22Rv1 (cell line): ENCODE measurements around the gene ANKS6.

Experiments used
- H3K27ac ChIP-seq: fragments of 450-650 bp; 2 replicates; pipeline ENCODE4 v1.5.1; 2017
- ZFX ChIP-seq: fragments of 450-650 bp; IDR thresholded peaks from 2 replicates; pipeline ENCODE4 v1.6.1; 2017; ENCODE audit warnings: antibody characterized with exemption, borderline replicate concordance
- TF ChIP-seq, protein P1 (sequence below): fragments of 450-650 bp; IDR thresholded peaks from 2 replicates; pipeline ENCODE4 v1.5.1; 2017; ENCODE audit warnings: mild to moderate bottlenecking

Gene ANKS6

DNA sequence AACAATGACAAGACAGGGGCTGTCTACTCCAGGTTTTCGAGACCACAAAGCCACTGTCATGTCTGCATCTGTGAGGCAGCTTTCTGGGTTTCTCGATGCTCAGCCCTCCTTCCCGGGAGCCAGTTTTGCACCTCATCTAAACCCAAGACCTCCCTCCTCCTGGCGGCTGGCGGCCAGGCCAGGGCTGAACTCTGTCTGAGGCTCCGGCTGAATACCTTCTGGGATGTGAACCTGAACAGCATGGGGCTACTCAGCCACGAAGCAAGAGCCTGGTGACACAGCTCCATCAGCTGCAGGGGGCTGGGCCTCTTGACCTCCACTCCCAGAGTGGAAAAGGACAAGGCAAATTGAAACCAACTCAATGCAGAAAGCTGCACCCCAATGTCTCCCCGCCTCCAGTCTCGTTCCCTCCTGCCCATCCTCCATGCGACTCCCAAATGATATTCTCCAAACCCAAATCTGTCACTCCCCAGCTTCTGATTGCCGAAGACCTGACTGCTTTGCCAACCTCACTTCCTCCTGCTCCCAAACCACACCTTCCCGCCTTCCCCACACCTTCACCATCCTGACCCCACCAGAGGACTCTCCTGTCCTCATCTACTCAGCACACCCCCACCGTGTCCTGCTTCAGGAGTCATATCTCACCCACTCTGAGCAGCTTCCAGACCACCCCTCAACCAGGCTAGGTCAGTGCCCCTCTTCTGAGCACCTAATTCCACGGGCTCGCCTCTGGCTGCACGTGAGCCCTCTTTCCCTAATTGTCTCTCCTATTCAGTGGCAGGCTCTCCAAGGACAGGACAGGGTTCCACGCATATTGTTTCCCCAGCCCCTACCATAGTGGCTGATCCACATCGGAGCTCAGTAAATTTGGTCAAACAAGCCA lies 4.5 kb downstream of the ANKS6 start:
- TF ChIP-seq ZFX = no peak
- TF ChIP-seq, protein P1, sequence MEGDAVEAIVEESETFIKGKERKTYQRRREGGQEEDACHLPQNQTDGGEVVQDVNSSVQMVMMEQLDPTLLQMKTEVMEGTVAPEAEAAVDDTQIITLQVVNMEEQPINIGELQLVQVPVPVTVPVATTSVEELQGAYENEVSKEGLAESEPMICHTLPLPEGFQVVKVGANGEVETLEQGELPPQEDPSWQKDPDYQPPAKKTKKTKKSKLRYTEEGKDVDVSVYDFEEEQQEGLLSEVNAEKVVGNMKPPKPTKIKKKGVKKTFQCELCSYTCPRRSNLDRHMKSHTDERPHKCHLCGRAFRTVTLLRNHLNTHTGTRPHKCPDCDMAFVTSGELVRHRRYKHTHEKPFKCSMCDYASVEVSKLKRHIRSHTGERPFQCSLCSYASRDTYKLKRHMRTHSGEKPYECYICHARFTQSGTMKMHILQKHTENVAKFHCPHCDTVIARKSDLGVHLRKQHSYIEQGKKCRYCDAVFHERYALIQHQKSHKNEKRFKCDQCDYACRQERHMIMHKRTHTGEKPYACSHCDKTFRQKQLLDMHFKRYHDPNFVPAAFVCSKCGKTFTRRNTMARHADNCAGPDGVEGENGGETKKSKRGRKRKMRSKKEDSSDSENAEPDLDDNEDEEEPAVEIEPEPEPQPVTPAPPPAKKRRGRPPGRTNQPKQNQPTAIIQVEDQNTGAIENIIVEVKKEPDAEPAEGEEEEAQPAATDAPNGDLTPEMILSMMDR = no peak
- no peak overlapping the region for H3K27ac ChIP-seq

- H3K27ac ChIP-seq = no peak overlapping the region
- TF ChIP-seq, protein P1 = peak; percentile 98
- TF ChIP-seq ZFX = no peak
Observed at GRCh38 chr9:98790842-98791607, 5.3 kb downstream of the ANKS6 start.

DNA sequence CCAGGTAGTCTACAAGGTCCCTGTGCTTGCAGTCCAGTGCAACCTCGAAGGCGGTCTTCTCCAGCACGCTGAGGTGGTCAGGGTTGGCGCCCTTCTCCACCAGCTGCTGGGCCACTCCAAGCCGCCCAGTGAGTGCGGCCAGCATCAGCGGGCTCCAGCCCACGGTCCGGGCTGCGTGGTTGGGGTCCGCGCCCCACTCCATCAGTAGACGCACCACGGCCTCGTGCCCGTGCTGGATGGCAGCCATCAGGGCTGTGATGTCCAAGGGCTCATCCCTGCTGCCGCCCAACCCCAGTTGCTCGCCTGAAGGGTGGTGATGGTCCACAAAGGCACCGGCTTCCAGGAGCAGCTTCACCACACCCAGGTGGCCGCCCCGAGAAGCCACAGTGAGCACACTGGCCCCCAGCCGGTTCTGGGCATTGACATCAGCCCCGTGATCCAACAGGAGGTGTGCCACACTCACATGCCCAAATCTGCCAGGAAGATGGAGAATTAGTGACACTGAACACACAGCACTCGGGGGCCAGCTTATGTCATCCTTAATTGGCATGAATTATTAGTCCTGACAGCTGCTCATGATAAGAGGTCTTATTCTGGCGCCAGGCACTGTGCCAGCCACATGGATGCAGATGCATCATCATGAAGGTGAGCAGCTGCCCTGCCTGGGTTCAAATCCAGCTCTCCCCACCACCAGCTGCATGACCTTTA lies 6.1 kb downstream of the ANKS6 start:
- no peak overlapping the region for H3K27ac ChIP-seq
- TF ChIP-seq ZFX = no peak
- TF ChIP-seq, protein P1 = no peak

DNA sequence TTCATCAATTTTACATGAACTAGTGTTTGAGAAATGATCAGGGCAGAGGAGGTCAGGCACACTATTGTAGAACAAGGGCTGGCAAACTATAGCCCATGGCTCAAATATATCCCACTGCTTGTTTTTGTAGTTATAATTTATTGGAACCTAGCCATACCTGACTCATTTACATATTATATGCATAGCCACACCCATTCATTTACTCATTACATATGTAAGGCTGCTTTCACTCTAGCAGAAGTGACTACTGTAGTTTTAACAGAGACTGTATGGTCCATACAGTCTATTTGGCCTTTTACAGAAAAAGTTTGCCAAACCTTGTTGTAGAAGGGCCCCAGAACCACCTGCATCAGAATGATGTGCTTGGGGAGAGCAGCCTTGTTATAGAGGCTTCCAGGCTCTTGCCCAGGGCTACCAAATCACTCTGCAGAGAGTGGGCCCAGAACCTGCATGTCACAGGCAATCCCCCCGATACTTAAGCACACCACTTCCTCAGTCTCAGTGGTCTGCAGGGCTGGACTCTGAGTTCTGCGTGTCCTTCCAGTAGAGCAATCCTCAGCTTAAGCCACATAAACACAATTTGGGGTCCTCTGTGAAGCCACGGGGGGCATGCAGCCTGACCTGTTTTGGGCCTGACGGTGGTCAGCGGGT lies 6.7 kb downstream of the ANKS6 start:
- no peak overlapping the region for H3K27ac ChIP-seq
- TF ChIP-seq, protein P1 = no peak
- TF ChIP-seq ZFX = no peak

- H3K27ac ChIP-seq = no peak overlapping the region
- TF ChIP-seq ZFX = no peak
- TF ChIP-seq, protein P1 = no peak
Observed at GRCh38 chr9:98787766-98788335, 8.5 kb downstream of the ANKS6 start.

- TF ChIP-seq, protein P1 = no peak
- no peak for TF ChIP-seq ZFX
- H3K27ac ChIP-seq = no peak overlapping the region
Observed at GRCh38 chr9:98786750-98787510, 9.4 kb downstream of the ANKS6 start.
